Left lung (tissue), 10 donors: ENCODE results near the gene RALGPS1. TPM values are rescaled to one million over a fixed set of nuclear protein-coding genes. Genes with fewer than 3 reads are reported as not detected.

Experiments used
- ATAC-seq: fragments of 200-7000 bp; cut with Tn5 transposase; one replicate; pipeline ENCODE4 v1.9.1; 2020; ENCODE audit warnings: moderate library complexity
- DNase-seq, 4 donors: peaks; one replicate each; pipeline ENCODE4 v3.0.0-alpha.2; 2013 to 2020
- H3K27ac ChIP-seq, 2 donors: fragments of 200-600 bp; sonication (generic) in 1 of 2; one replicate each; pipeline versions ENCODE4 v1.5.0 to v1.8.0; 2020 to 2021
- H3K27me3 ChIP-seq, 2 donors: fragments of 200-600 bp; sonication (generic) in 1 of 2; one replicate each; pipeline versions ENCODE4 v1.5.0 to v1.8.0; 2020 to 2021
- H3K36me3 ChIP-seq, 2 donors: fragments of 200-600 bp; sonication (generic) in 1 of 2; one replicate each; pipeline versions ENCODE4 v1.5.0 to v1.8.0; 2020 to 2021
- H3K4me1 ChIP-seq, 2 donors: fragments of 200-600 bp; one replicate each; pipeline ENCODE4 v1.8.0; 2021
- H3K4me3 ChIP-seq, 2 donors: fragments of 200-600 bp; sonication (generic) in 1 of 2; one replicate each; pipeline versions ENCODE4 v1.5.0 to v1.8.0; 2020 to 2021; ENCODE audit warnings: mild to moderate bottlenecking in 1 of 2
- H3K9me3 ChIP-seq, 2 donors: fragments of 200-600 bp; sonication (generic) in 1 of 2; one replicate each; pipeline versions ENCODE4 v1.5.0 to v1.8.0; 2020 to 2021
- CTCF ChIP-seq, 2 donors: fragments of 200-600 bp; sonication (generic) in 1 of 2; IDR thresholded peaks; one replicate each; pipeline versions ENCODE4 v1.5.0 to v1.8.0; 2021; ENCODE audit warnings: antibody characterized with exemption in 2 of 2
- intact Hi-C, 2 donors: fragments of 100-400 bp; cut with DNase I; formaldehyde crosslinking; loops; one replicate each; pipeline versions ENCODE4 v1.11.2 to v1.14.2; 2022
- polyA plus RNA-seq, 6 donors: library from polyadenylated mRNA; unstranded; fragments of 120-200 nt; gene quantifications; one replicate each; pipeline ENCODE4 v1.2.1, GENCODE V29; 2013; ENCODE audit not compliant: insufficient read length in 6 of 6
- total RNA-seq, 2 donors: library from RNA; stranded (reverse); fragmentation: NEBNext Ultra II Directional; extraction: Animal tissue kit (Norgen Biotek cat#: 25700); gene quantifications; one replicate each; pipeline ENCODE4 v1.2.1, GENCODE V29; 2021
- donor health status: DM: no; HTN: yes; CAD: no.
- donor health status: DM: no; HTN: no; CAD: no.

The RALGPS1 gene
- total and polyA plus RNA-seq, 8 donors: 11.9 to 27.6 (median 21.5) TPM

- DNase-seq (no peak), ATAC-seq (no peak)
- Histone ChIP-seq H3K36me3 (no peaks in the 10 kb centered on the region), H3K4me3 (no peak overlapping the region), H3K27me3 (no peaks in the 10 kb centered on the region), H3K27ac (peak overlapping the region; percentile 19 to 24), H3K9me3 (no peaks in the 10 kb centered on the region), H3K4me1 (no peaks in the 10 kb centered on the region)
- intact Hi-C loops: no loop called here
- no peak for TF ChIP-seq CTCF (IDR thresholded peaks at IDR 0.05)
Observed at GRCh38 chr9:127036437-127036836, 121.9 kb downstream of the RALGPS1 start.

GRCh38 chr9:127038531-127038930, 123.9 kb downstream of the RALGPS1 start:
- ATAC-seq: no peak
- no peak for TF ChIP-seq CTCF (IDR thresholded peaks at IDR 0.05)
- Histone ChIP-seq H3K9me3 (no peaks in the 10 kb centered on the region), H3K27me3 (no peaks in the 10 kb centered on the region), H3K4me1 (no peaks in the 10 kb centered on the region), H3K36me3 (no peaks in the 10 kb centered on the region), H3K27ac (no peak overlapping the region), H3K4me3 (no peak overlapping the region)
- no peak for DNase-seq
- intact Hi-C loops: no loop called here

- no peak overlapping the region for H3K27ac ChIP-seq
- H3K36me3 ChIP-seq: no peaks in the 10 kb centered on the region
Observed at GRCh38 chr9:127039492-127039891, 124.9 kb downstream of the RALGPS1 start.

GRCh38 chr9:127045148-127045547, 130.6 kb downstream of the RALGPS1 start:
- Histone ChIP-seq H3K9me3 (no peaks in the 10 kb centered on the region), H3K36me3 (no peaks in the 10 kb centered on the region), H3K27me3 (no peaks in the 10 kb centered on the region), H3K4me3 (no peak overlapping the region), H3K4me1 (peaks cover 6 to 21% of the 10 kb centered on the region in 2 donors), H3K27ac (no peak overlapping the region)
- ATAC-seq (no peak), DNase-seq (no peak)
- intact Hi-C loops: no loop called here
- TF ChIP-seq CTCF (IDR thresholded peaks at IDR 0.05): no peak

More at GRCh38 chr9:127039492-127039891, 124.9 kb downstream of the RALGPS1 start:
- intact Hi-C loops: no loop called here
- no peak overlapping the region for H3K4me3 ChIP-seq
- TF ChIP-seq CTCF (IDR thresholded peaks at IDR 0.05): no peak
- no peaks in the 10 kb centered on the region for H3K9me3 ChIP-seq
- DNase-seq (no peak), ATAC-seq (no peak)
- H3K27me3 ChIP-seq: no peaks in the 10 kb centered on the region
- H3K4me1 ChIP-seq: no peaks in the 10 kb centered on the region

GRCh38 chr9:127047971-127048370, 133.4 kb downstream of the RALGPS1 start:
- TF ChIP-seq CTCF (IDR thresholded peaks at IDR 0.05): no peak
- Histone ChIP-seq H3K9me3 (no peaks in the 10 kb centered on the region), H3K4me3 (no peak overlapping the region), H3K4me1 (peaks cover 7 to 32% of the 10 kb centered on the region in 2 donors), H3K36me3 (no peaks in the 10 kb centered on the region), H3K27me3 (no peaks in the 10 kb centered on the region), H3K27ac (peak overlapping the region in 1 of 2 donors; percentile 71)
- ATAC-seq: no peak
- DNase-seq: no peak
- intact Hi-C loops: no loop called here
